ENCODE measurements around the gene MAFG. TPM values are rescaled to one million over a fixed set of nuclear protein-coding genes. Genes with fewer than 3 reads are reported as not detected.

Gene MAFG
- total and polyA plus RNA-seq, 2 of the 13 experiments (the other 11 are each of a cell fraction or from before 2014, with no cell fraction given), result 14.5 to 20.0 TPM

GRCh38 chr17:81870981-81871386, 56.6 kb downstream of the MAFG start, which contains the start of gene ARHGDIA (continued):
- TF ChIP-seq ZBTB25 (CRISPR knock-in tag; IDR thresholded peaks at IDR 0.05), result peak; percentile 95; the same call in 1 of the 2 replicates
- TF ChIP-seq CEBPG (CRISPR knock-in tag; IDR thresholded peaks at IDR 0.05), result no peak
- no peak for TF ChIP-seq ZNF616 (CRISPR knock-in tag; IDR thresholded peaks at IDR 0.05; ENCODE audit: low read depth)

- CTCF ChIA-PET (ENCODE audit: low intra/inter-chr PET ratio, low total read pairs), result interaction anchor here (1.4 kb wide), 1 partner anchor 151 kb away, joined by 3 read pairs; no protein-coding TSS in a partner anchor
- Histone ChIP-seq H3K4me3 (replicated peaks in 1 of 3; ENCODE audit: insufficient read depth in 1 of 3, low read depth in 2 of 3, low read length in 3 of 3) (peak overlapping the region; percentile 72 to 92 (median 85)), H3K79me2 (ENCODE audit: insufficient read depth, low read length) (peaks cover 24% of the 10 kb centered on the region), H3K4me2 (ENCODE audit: low read depth, low read length) (peak overlapping the region; percentile 75), H2AFZ (ENCODE audit: low read length) (no peak overlapping the region), H3K36me3 (replicated peaks in 1 of 2; ENCODE audit: control insufficient read depth in 1 of 2, insufficient read depth in 2 of 2, low read length in 2 of 2) (peaks cover 15 to 20% of the 10 kb centered on the region in 2 experiments), H3K9ac (ENCODE audit: insufficient read depth, low read depth, low read length) (peak overlapping the region; percentile 88), H3K4me1 (ENCODE audit: insufficient read depth, low read length) (peaks cover 65% of the 10 kb centered on the region), H3K9me3 (ENCODE audit: low read length) (no peaks in the 10 kb centered on the region), H4K20me1 (ENCODE audit: insufficient read depth, low read length) (peaks cover 40% of the 10 kb centered on the region; the same call in 1 of the 2 replicates), H3K27ac (ENCODE audit: extremely low read length, insufficient read depth, low read length) (peak overlapping the region; percentile 80), H3K27me3 (ENCODE audit: control insufficient read depth in 1 of 2, insufficient read depth in 2 of 2, low read length in 2 of 2) (no peaks in the 10 kb centered on the region)
- in situ Hi-C loops (cut with HindIII; ENCODE audit: extremely low pct_ligation_motif_present, low pct_unique_long_range_greater_than_20kb) (no loop called here), intact Hi-C loops (cut with micrococcal nuclease; ENCODE audit: unreplicated experiment) (loop anchor here (5.0 kb wide), 1 partner anchor 42 kb away; the partner anchor contains the start of gene PCYT2)
- ATAC-seq (peak; percentile 3), DNase-seq (ENCODE audit: low spot score) (no peak), FAIRE-seq (no peak)
- BruUV-seq (replicated peaks), result no TSS peak
- POLR2A ChIA-PET, result interaction anchor here (0.8 to 4.3 kb wide), 20 partner anchors 9 to 232 kb away, joined by 3 to 26 read pairs (median 7); partner anchors contain the start of genes ALYREF, ANAPC11, CENPX and DCXR
- WGBS (ENCODE audit: low lambda C conversion rate), result 0% methylated on average over 8 of the region's 65 CpGs
- TF ChIP-seq HNF1B (CRISPR knock-in tag; IDR thresholded peaks at IDR 0.05) (peak; percentile 77), ZNF263 (CRISPR knock-in tag; IDR thresholded peaks at IDR 0.05) (0 out of 2 replicates have a peak, but pooled peaks have one; percentile 15), ZBTB10 (CRISPR knock-in tag; IDR thresholded peaks at IDR 0.05; ENCODE audit: borderline replicate concordance) (peak; percentile 14; the same call in 1 of the 2 replicates), ZNF572 (CRISPR knock-in tag; IDR thresholded peaks at IDR 0.05) (peak; percentile 86), ZNF543 (CRISPR knock-in tag; IDR thresholded peaks at IDR 0.05) (peak; percentile 67; the same call in 1 of the 2 replicates), SAP130 (CRISPR knock-in tag; IDR thresholded peaks at IDR 0.05; ENCODE audit: low read depth) (peak; percentile 46; the same call in 1 of the 2 replicates), KDM3A (CRISPR knock-in tag; IDR thresholded peaks at IDR 0.05; ENCODE audit: low read depth) (0 out of 2 replicates have a peak, but pooled peaks have one; percentile 33)
These were observed 57.2 kb downstream of the MAFG start for GRCh38 chr17:81870131-81870980.

All from HepG2 (cell line).